NOMO-1 treated with dmso at 0.1 percent for 144 hours (cell line): ENCODE results near the gene ADD3.

Experiments
- DNase-seq: peaks from one replicate; lab custom pipeline; 2025; ENCODE audit not compliant: unreplicated experiment; lab: John Stamatoyannopoulos, UW

The ADD3 gene

GRCh38 chr10:110058212-110058611, 50.4 kb downstream of the ADD3 start:
- DNase-seq = no peak

- DNase-seq = no peak
Measured at GRCh38 chr10:110059925-110060324, 52.1 kb downstream of the ADD3 start.

- no peak for DNase-seq
Measured at GRCh38 chr10:110061687-110062086, 53.9 kb downstream of the ADD3 start.

- no peak for DNase-seq
Measured at GRCh38 chr10:110065269-110065668, 57.5 kb downstream of the ADD3 start.

GRCh38 chr10:110067960-110068770, 60.4 kb downstream of the ADD3 start:
- peak; percentile 66 for DNase-seq

GRCh38 chr10:110068780-110069179, 61.0 kb downstream of the ADD3 start:
- DNase-seq = no peak

GRCh38 chr10:110069502-110069982, 61.8 kb downstream of the ADD3 start:
- DNase-seq = peak; percentile 2

- DNase-seq = no peak
Measured at GRCh38 chr10:110073896-110074295, 66.1 kb downstream of the ADD3 start.

- peak; percentile 25 for DNase-seq
Measured at GRCh38 chr10:110074298-110074697, 66.5 kb downstream of the ADD3 start.

- no peak for DNase-seq
Measured at GRCh38 chr10:110074758-110075671, 67.2 kb downstream of the ADD3 start.

- DNase-seq = no peak
Measured at GRCh38 chr10:110075686-110076085, 67.9 kb downstream of the ADD3 start.

GRCh38 chr10:110076559-110077318, 69.0 kb downstream of the ADD3 start:
- DNase-seq = peak; percentile 95

GRCh38 chr10:110077436-110078130, 69.8 kb downstream of the ADD3 start:
- DNase-seq = peak; percentile 35

- DNase-seq = no peak
Measured at GRCh38 chr10:110078317-110078716, 70.5 kb downstream of the ADD3 start.

GRCh38 chr10:110081911-110082310, 74.1 kb downstream of the ADD3 start:
- DNase-seq = no peak

GRCh38 chr10:110083884-110084283, 76.1 kb downstream of the ADD3 start:
- DNase-seq = no peak

- no peak for DNase-seq
Measured at GRCh38 chr10:110087682-110088081, 79.9 kb downstream of the ADD3 start.

- DNase-seq = no peak
Measured at GRCh38 chr10:110088367-110089104, 80.8 kb downstream of the ADD3 start.

- DNase-seq = no peak
Measured at GRCh38 chr10:110091830-110092229, 84.0 kb downstream of the ADD3 start.

- no peak for DNase-seq
Measured at GRCh38 chr10:110093722-110094121, 85.9 kb downstream of the ADD3 start.
